GM13977 (cell line): ENCODE measurements around the gene CH25H.

Experiments used
- DNase-seq: peaks from one replicate; pipeline ENCODE4 v3.0.0; 2012; ENCODE audit warnings: low spot score
- CTCF ChIP-seq: IDR thresholded peaks from 2 replicates; pipeline ENCODE4 v1.5.1; 2012; ENCODE audit warnings: mild to moderate bottlenecking, control low read depth; ENCODE audit not compliant: insufficient read depth; ENCODE audit errors: extremely low read depth, missing control alignments
- in situ Hi-C: fragments of 300-500 bp; cut with MboI; formaldehyde crosslinking; loops from one replicate; pipeline ENCODE4 v1.12.0; 2022; ENCODE audit warnings: low sequenced_read_pairs, low pct_unique_long_range_greater_than_20kb, mixed read lengths, inconsistent platforms; ENCODE audit not compliant: unreplicated experiment

CH25H gene

GRCh38 chr10:89213191-89213808, 6.2 kb upstream of the CH25H start:
- peak; percentile 39 for DNase-seq
- TF ChIP-seq CTCF, result peak; percentile 59
- in situ Hi-C loops, result loop anchor here (5.0 to 10.0 kb wide), 3 partner anchors 178 to 378 kb away; no protein-coding TSS in a partner anchor

DNA sequence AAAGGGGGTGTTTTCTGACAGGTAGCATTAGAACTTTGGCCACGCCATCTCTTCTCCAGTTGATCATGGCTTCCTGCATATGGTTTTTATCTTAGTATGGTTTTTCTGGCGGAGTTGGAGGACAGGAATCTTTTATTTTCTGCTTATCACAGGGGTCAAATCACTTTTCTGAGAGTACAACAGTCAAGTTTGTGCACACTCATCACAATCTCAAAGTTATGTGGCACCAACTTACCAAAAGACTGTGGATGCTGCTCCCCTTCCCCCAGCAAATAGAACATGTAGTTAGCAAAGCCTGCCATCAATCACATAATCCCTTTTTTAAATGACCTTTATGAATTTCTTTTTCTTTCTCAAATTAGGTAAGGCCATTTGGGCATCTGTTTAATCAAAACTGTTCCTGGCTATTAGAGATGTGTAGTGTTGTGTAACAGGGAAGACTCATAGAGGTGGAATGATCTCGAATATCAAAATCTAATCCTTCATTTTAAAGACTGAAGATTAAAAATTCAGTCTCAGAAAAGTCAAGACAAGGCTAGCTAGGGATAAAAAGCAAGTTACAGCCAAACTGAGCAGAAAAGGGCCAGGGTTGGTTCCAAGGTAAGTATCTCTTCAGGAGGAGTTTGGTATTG, 3.8 kb upstream of the CH25H start:
- no peak for TF ChIP-seq CTCF
- no peak for DNase-seq
- in situ Hi-C loops, result loop anchor here (5.0 to 10.0 kb wide), 3 partner anchors 176 to 376 kb away; no protein-coding TSS in a partner anchor

DNA sequence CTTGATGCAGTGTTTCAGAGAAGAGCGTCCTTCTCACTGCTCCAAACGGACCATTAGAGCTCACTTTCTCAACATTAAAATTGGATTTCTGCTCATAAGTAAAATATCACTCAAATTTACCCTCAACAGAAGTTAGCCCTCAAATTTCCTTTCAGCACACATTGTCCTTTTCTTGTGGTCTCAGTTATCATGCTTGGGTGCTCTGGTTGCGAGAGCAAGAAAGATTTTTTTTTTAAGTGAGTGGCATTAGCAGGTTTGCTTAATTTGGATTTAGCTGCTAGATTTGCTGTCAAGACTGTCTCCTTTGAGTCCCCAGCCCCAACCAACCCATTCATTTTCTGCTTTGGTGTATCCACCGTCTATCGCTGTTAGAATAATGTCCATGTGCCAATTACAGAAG, 2.6 kb upstream of the CH25H start:
- no peak for DNase-seq
- in situ Hi-C loops, result loop anchor here (5.0 to 10.0 kb wide), 3 partner anchors 175 to 375 kb away; no protein-coding TSS in a partner anchor
- TF ChIP-seq CTCF, result no peak

GRCh38 chr10:89207801-89208551, 859 bp upstream of the CH25H start:
- in situ Hi-C loops, result no loop called here
- DNase-seq, result peak; percentile 24

DNA sequence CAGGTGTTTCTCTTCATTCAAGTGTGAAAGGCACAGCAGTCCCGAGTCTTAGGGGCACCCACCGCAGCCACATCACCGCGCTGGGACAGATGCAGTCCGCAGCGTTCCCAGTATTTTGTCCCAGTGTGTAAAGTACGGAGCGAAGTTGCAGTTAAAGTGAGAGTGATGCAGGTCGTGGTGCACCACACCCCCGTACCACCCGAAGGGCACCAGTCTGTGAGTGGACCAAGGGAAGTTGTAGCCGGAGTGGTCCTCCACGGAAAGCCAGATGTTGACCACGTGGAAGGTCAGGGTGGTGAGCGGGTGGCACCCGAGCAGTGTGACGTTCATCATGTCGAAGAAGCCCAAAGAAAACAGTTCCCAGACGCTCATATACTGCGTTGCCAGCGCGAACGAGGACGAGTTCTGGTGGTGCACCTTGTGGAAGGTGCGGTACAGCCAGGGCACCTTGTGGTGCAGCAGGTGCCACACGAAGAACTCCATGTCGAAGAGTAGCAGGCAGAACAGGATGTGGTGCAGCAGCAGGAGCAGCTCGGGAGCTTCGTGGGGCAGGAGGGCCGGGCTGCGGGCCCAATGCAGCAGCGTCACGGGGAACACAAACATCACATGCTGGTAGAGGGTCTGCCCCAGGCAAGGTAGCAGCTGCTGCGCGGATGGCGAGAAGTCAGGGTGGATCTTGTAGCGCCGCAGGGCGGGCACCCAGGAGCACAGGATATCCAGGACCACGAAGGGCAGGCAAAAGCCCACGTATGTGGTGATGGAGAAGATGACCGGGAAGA, 526 bp downstream of the CH25H start:
- no peak for TF ChIP-seq CTCF
- DNase-seq, result peak; percentile 23
- in situ Hi-C loops, result no loop called here

More at GRCh38 chr10:89207801-89208551, 859 bp upstream of the CH25H start:
- no peak for TF ChIP-seq CTCF

- TF ChIP-seq CTCF, result no peak
- in situ Hi-C loops, result no loop called here
- DNase-seq, result no peak
Observed at GRCh38 chr10:89204621-89205185, 2.4 kb downstream of the CH25H start.
